Measurements from ENCODE around the gene MGAT4C. TPM values are rescaled to one million over a fixed set of nuclear protein-coding genes. Genes with fewer than 3 reads are reported as not detected.

The MGAT4C gene
- total RNA-seq, 1 experiment from 2014 or later: not detected

GRCh38 chr12:86283620-86284019 lies 27.4 kb upstream of the MGAT4C start:
- H3K36me3 ChIP-seq (ENCODE audit: control insufficient read depth, insufficient read depth, low read length): no peaks in the 10 kb centered on the region
- CTCF ChIA-PET: no interaction called here
- no peaks in the 10 kb centered on the region for H3K27me3 Mint-ChIP-seq (ENCODE audit: insufficient read depth, unreplicated experiment)

GRCh38 chr12:86275356-86275755 lies 19.2 kb upstream of the MGAT4C start:
- ChIA-PET CTCF (no interaction called here), POLR2A (no interaction called here)
- no peaks in the 10 kb centered on the region for H3K4me1 ChIP-seq
- Mint-ChIP-seq H3K36me3 (ENCODE audit: insufficient read depth, unreplicated experiment) (no peaks in the 10 kb centered on the region), H3K4me1 (ENCODE audit: low read depth, unreplicated experiment) (no peaks in the 10 kb centered on the region), H3K9me3 (ENCODE audit: unreplicated experiment) (no peaks in the 10 kb centered on the region), H3K27me3 (ENCODE audit: insufficient read depth, unreplicated experiment) (peaks cover 2% of the 10 kb centered on the region), H3K4me3 (ENCODE audit: unreplicated experiment) (no peak overlapping the region), H3K27ac (ENCODE audit: unreplicated experiment) (no peak overlapping the region)
- no peaks in the 10 kb centered on the region for H3K9me3 ChIP-seq
- intact Hi-C loops (cut with micrococcal nuclease; ENCODE audit: unreplicated experiment): no loop called here
- no peak for TF ChIP-seq CTCF (IDR thresholded peaks at IDR 0.05; ENCODE audit: insufficient read depth in 1 of 2, low read depth in 1 of 2, low read length in 1 of 2, severe bottlenecking in 1 of 2, unreplicated experiment in 1 of 2)
- H3K27me3 ChIP-seq (replicated peaks; ENCODE audit: control insufficient read depth, insufficient read depth, low read length): no peaks in the 10 kb centered on the region
- no peak overlapping the region for H3K4me3 ChIP-seq (ENCODE audit: low read depth, low read length)
- no TSS peak for BruUV-seq (replicated peaks)
- H3K36me3 ChIP-seq (ENCODE audit: control insufficient read depth, insufficient read depth, low read length): no peaks in the 10 kb centered on the region
- no peak for DNase-seq

More at GRCh38 chr12:86283620-86284019, 27.4 kb upstream of the MGAT4C start:
- no peaks in the 10 kb centered on the region for H3K9me3 Mint-ChIP-seq (ENCODE audit: unreplicated experiment)
- DNase-seq: no peak
- no TSS peak for BruUV-seq (replicated peaks)
- H3K4me1 ChIP-seq: no peaks in the 10 kb centered on the region
- no peaks in the 10 kb centered on the region for H3K9me3 ChIP-seq
- no peak overlapping the region for H3K4me3 ChIP-seq (ENCODE audit: low read depth, low read length)
- no peaks in the 10 kb centered on the region for H3K4me1 Mint-ChIP-seq (ENCODE audit: low read depth, unreplicated experiment)
- H3K4me3 Mint-ChIP-seq (ENCODE audit: unreplicated experiment): no peak overlapping the region
- no peak overlapping the region for H3K27ac Mint-ChIP-seq (ENCODE audit: unreplicated experiment)
- H3K27me3 ChIP-seq (replicated peaks; ENCODE audit: control insufficient read depth, insufficient read depth, low read length): no peaks in the 10 kb centered on the region
- no peaks in the 10 kb centered on the region for H3K36me3 Mint-ChIP-seq (ENCODE audit: insufficient read depth, unreplicated experiment)
- TF ChIP-seq CTCF (IDR thresholded peaks at IDR 0.05; ENCODE audit: insufficient read depth in 1 of 2, low read depth in 1 of 2, low read length in 1 of 2, severe bottlenecking in 1 of 2, unreplicated experiment in 1 of 2): no peak
- POLR2A ChIA-PET: no interaction called here
- intact Hi-C loops (cut with micrococcal nuclease; ENCODE audit: unreplicated experiment): no loop called here

GRCh38 chr12:86265329-86265695 lies 9.1 kb upstream of the MGAT4C start:
- Histone ChIP-seq H3K4me3 (ENCODE audit: low read depth, low read length) (no peak overlapping the region), H3K36me3 (ENCODE audit: control insufficient read depth, insufficient read depth, low read length) (no peaks in the 10 kb centered on the region), H3K27me3 (replicated peaks; ENCODE audit: control insufficient read depth, insufficient read depth, low read length) (no peaks in the 10 kb centered on the region), H3K9me3 (no peaks in the 10 kb centered on the region), H3K4me1 (no peaks in the 10 kb centered on the region)
- BruUV-seq (replicated peaks): no TSS peak
- Mint-ChIP-seq H3K27ac (ENCODE audit: unreplicated experiment) (no peak overlapping the region), H3K36me3 (ENCODE audit: insufficient read depth, unreplicated experiment) (no peaks in the 10 kb centered on the region), H3K4me3 (ENCODE audit: unreplicated experiment) (peak overlapping the region; percentile 71), H3K27me3 (ENCODE audit: insufficient read depth, unreplicated experiment) (peaks cover 19% of the 10 kb centered on the region), H3K4me1 (ENCODE audit: low read depth, unreplicated experiment) (peaks cover 6% of the 10 kb centered on the region), H3K9me3 (ENCODE audit: unreplicated experiment) (no peaks in the 10 kb centered on the region)
- POLR2A ChIA-PET: no interaction called here
- TF ChIP-seq CTCF (IDR thresholded peaks at IDR 0.05; ENCODE audit: insufficient read depth in 1 of 2, low read depth in 1 of 2, low read length in 1 of 2, severe bottlenecking in 1 of 2, unreplicated experiment in 1 of 2): no peak
- CTCF ChIA-PET: no interaction called here
- intact Hi-C loops (cut with micrococcal nuclease; ENCODE audit: unreplicated experiment): no loop called here
- DNase-seq: no peak

Measured in Caco-2 (cell line).